Gastrocnemius medialis (tissue), 4 donors: ENCODE data around the gene SPTBN1. TPM values are rescaled to one million over a fixed set of nuclear protein-coding genes. Genes with fewer than 3 reads are reported as not detected.

Source experiments
- ATAC-seq, 2 donors: fragments of 150-250 bp; one replicate each; pipeline ENCODE4 v1.9.1; 2016
- DNase-seq, 2 donors: peaks; one replicate each; pipeline ENCODE4 v3.0.0-alpha.2; 2019
- H3K27ac ChIP-seq, 4 donors: fragments of 200-600 bp; sonication (generic); 1 replicate in 1 of 4; 2 replicates in 3 of 4; pipeline ENCODE4 v1.5.1; 2016 to 2018; ENCODE audit warnings: mild to moderate bottlenecking in 2 of 4, moderate library complexity in 1 of 4
- H3K27me3 ChIP-seq, 3 donors: fragments of 200-600 bp; sonication (generic) in 2 of 3; 1 replicate in 1 of 3; 2 replicates in 2 of 3; pipeline versions ENCODE4 v1.5.1 to v1.6.0; 2016 to 2019; ENCODE audit warnings: mild to moderate bottlenecking in 1 of 3, moderate library complexity in 1 of 3
- H3K36me3 ChIP-seq, 2 donors: fragments of 200-600 bp; sonication (generic) in 1 of 2; one replicate each; pipeline ENCODE4 v1.5.1; 2017 to 2018
- H3K4me1 ChIP-seq, 2 donors: fragments of 200-600 bp; sonication (generic) in 1 of 2; one replicate each; pipeline ENCODE4 v1.5.1; 2016 to 2017; ENCODE audit warnings: mild to moderate bottlenecking in 2 of 2
- H3K4me3 ChIP-seq, 4 donors: fragments of 200-600 bp; sonication (generic) in 3 of 4; 1 replicate in 1 of 4; 2 replicates in 3 of 4; pipeline ENCODE4 v1.5.1; 2016 to 2019; ENCODE audit warnings: mild to moderate bottlenecking in 2 of 4
- H3K9me3 ChIP-seq, 3 donors: fragments of 200-600 bp; sonication (generic) in 2 of 3; 1 replicate in 1 of 3; 2 replicates in 2 of 3; pipeline ENCODE4 v1.5.1; 2016 to 2019
- CTCF ChIP-seq, 5 experiments: fragments of 450-650 bp in 3 of 5; fragments of 200-600 bp in 2 of 5; sonication (generic) in 2 of 5; IDR thresholded peaks in 4 of 5; conservative IDR thresholded peaks in 1 of 5; 1 replicate in 4 of 5; 2 replicates in 1 of 5; pipeline ENCODE4 v1.5.1; 2016 to 2019; ENCODE audit warnings: antibody characterized with exemption in 5 of 5, mild to moderate bottlenecking in 3 of 5, moderate library complexity in 3 of 5
- POLR2A ChIP-seq, 2 donors: fragments of 450-650 bp; IDR thresholded peaks; one replicate each; pipeline ENCODE4 v1.6.1; 2017; ENCODE audit warnings: antibody characterized with exemption in 2 of 2, mild to moderate bottlenecking in 2 of 2, moderate library complexity in 2 of 2
- in situ Hi-C, 4 donors: fragments of 200-750 bp; cut with MboI; loops; one replicate each; pipeline versions ENCODE4 v1.15.0 to v1.8.0; 2017; ENCODE audit warnings: low sequenced_read_pairs in 4 of 4
- intact Hi-C: fragments of 100-400 bp; cut with DNase I; formaldehyde crosslinking; loops from one replicate; pipeline ENCODE4 v1.15.1; 2023; ENCODE audit warnings: low total_unique reads
- total RNA-seq, 4 donors: library from RNA; depleted of rRNA; stranded (reverse); fragments of >200 nt; gene quantifications; one replicate each; pipeline versions ENCODE4 v1.1.0 to v1.2.3, GENCODE V29; 2016

Gene SPTBN1
- total RNA-seq, 4 donors from 2014 or later, result 107 to 191 (median 119) TPM

- intact Hi-C loops, result loop anchor here (2.0 kb wide), 1 partner anchor 52 kb away; no protein-coding TSS in a partner anchor
- TF ChIP-seq CTCF (IDR thresholded peaks at IDR 0.05 in 4 of 5, conservative IDR thresholded peaks at IDR 0.05 in 1 of 5) (no peak), POLR2A (IDR thresholded peaks at IDR 0.05) (no peak)
- in situ Hi-C loops, result no loop called here
- ATAC-seq (no peak), DNase-seq (no peak)
- H3K27ac ChIP-seq, result peak overlapping the region in 1 of 4 donors; percentile 13
- no peak overlapping the region for H3K4me3 ChIP-seq
- H3K27me3 ChIP-seq, result no peaks in the 10 kb centered on the region
- peaks cover 38 to 81% of the 10 kb centered on the region in 2 donors for H3K4me1 ChIP-seq
- no peaks in the 10 kb centered on the region for H3K36me3 ChIP-seq
- no peaks in the 10 kb centered on the region for H3K9me3 ChIP-seq
Measured at GRCh38 chr2:54579061-54579681, 123.0 kb downstream of the SPTBN1 start.

GRCh38 chr2:54579682-54580620 lies 123.8 kb downstream of the SPTBN1 start:
- ATAC-seq (no peak), DNase-seq (no peak)
- Histone ChIP-seq H3K27ac (peak overlapping the region in 3 of 4 donors; percentile 12 to 41 (median 24)), H3K27me3 (no peaks in the 10 kb centered on the region), H3K4me3 (no peak overlapping the region), H3K4me1 (peaks cover 33 to 81% of the 10 kb centered on the region in 2 donors), H3K9me3 (no peaks in the 10 kb centered on the region), H3K36me3 (no peaks in the 10 kb centered on the region)
- intact Hi-C loops (loop anchor here (2.0 kb wide), 1 partner anchor 53 kb away; no protein-coding TSS in a partner anchor), in situ Hi-C loops (no loop called here)
- TF ChIP-seq CTCF (IDR thresholded peaks at IDR 0.05 in 4 of 5, conservative IDR thresholded peaks at IDR 0.05 in 1 of 5) (no peak), POLR2A (IDR thresholded peaks at IDR 0.05) (no peak)

GRCh38 chr2:54581326-54582039 lies 125.4 kb downstream of the SPTBN1 start:
- no peaks in the 10 kb centered on the region for H3K9me3 ChIP-seq
- in situ Hi-C loops, result no loop called here
- peaks cover 41 to 85% of the 10 kb centered on the region in 2 donors for H3K4me1 ChIP-seq
- intact Hi-C loops, result no loop called here
- no peak overlapping the region for H3K4me3 ChIP-seq
- no peaks in the 10 kb centered on the region for H3K36me3 ChIP-seq
- no peak for TF ChIP-seq POLR2A (IDR thresholded peaks at IDR 0.05)
- no peak for TF ChIP-seq CTCF (IDR thresholded peaks at IDR 0.05 in 4 of 5, conservative IDR thresholded peaks at IDR 0.05 in 1 of 5)
- H3K27me3 ChIP-seq, result no peaks in the 10 kb centered on the region
- DNase-seq, result no peak
- no peak overlapping the region for H3K27ac ChIP-seq
- no peak for ATAC-seq

GRCh38 chr2:54582987-54583386 lies 126.9 kb downstream of the SPTBN1 start:
- TF ChIP-seq CTCF (IDR thresholded peaks at IDR 0.05 in 4 of 5, conservative IDR thresholded peaks at IDR 0.05 in 1 of 5) (no peak), POLR2A (IDR thresholded peaks at IDR 0.05) (no peak)
- H3K4me3 ChIP-seq, result no peak overlapping the region
- ATAC-seq, result no peak
- peak overlapping the region in 1 of 4 donors; percentile 4 for H3K27ac ChIP-seq
- H3K9me3 ChIP-seq, result no peaks in the 10 kb centered on the region
- H3K4me1 ChIP-seq, result peaks cover 32 to 85% of the 10 kb centered on the region in 2 donors
- in situ Hi-C loops, result no loop called here
- H3K36me3 ChIP-seq, result no peaks in the 10 kb centered on the region
- H3K27me3 ChIP-seq, result no peaks in the 10 kb centered on the region
- DNase-seq, result no peak
- intact Hi-C loops, result no loop called here
